PC-3 (cell line): ENCODE results near the gene CADM3.

Experiments used
- CTCF ChIP-seq: fragments of 300-600 bp; sonication (generic); conservative IDR thresholded peaks from 2 replicates; pipeline ENCODE4 v1.5.1; 2017; ENCODE audit warnings: antibody characterized with exemption, low read depth, mild to moderate bottlenecking, low read length
- EZH2 ChIP-seq: fragments of 300-600 bp; sonication (generic); IDR thresholded peaks from one replicate; pipeline ENCODE4 v1.6.1; 2017; ENCODE audit warnings: antibody characterized with exemption, mild to moderate bottlenecking, low read length; ENCODE audit not compliant: unreplicated experiment

GRCh38 chr1:159163614-159164228 lies 7.7 kb upstream of the CADM3 start:
- TF ChIP-seq EZH2 (no peak), CTCF (no peak)
